CD4-positive, alpha-beta T cell (primary cell): Measurements from ENCODE around the gene MRM3. TPM values are rescaled to one million over a fixed set of nuclear protein-coding genes. Genes with fewer than 3 reads are reported as not detected.

Experiments
- ATAC-seq: fragments of 200-7000 bp; cut with Tn5 transposase; one replicate; pipeline ENCODE4 v1.10.0; 2022; ENCODE audit warnings: mild to moderate bottlenecking; ENCODE audit not compliant: poor library complexity
- CTCF ChIA-PET: fragments of 350-600 bp; sonication (Branson Sonifier 250); formaldehyde crosslinking; loops from one replicate; lab custom pipeline; 2021; ENCODE audit warnings: antibody characterized with exemption, inconsistent platforms; lab: Charles Lee
- POLR2A ChIA-PET: fragments of 350-600 bp; sonication (Branson Sonifier 250); formaldehyde crosslinking; loops from one replicate; lab custom pipeline; 2021; ENCODE audit warnings: antibody characterized with exemption, inconsistent platforms; lab: Charles Lee
- DNase-seq, 14 experiments: peaks; one replicate each; pipeline ENCODE4 v3.0.0-alpha.2; 2013 to 2020; ENCODE audit warnings: mixed read lengths in 2 of 14
- H3K27ac ChIP-seq, 2 donors: one replicate each; pipeline versions ENCODE4 v1.5.1 to v1.7.0; 2013; ENCODE audit warnings: low read length in 2 of 2, low read depth in 1 of 2, mild to moderate bottlenecking in 1 of 2
- H3K27me3 ChIP-seq, 2 experiments: 1 replicate in 1 of 2; 2 replicates in 1 of 2; pipeline versions ENCODE4 v1.6.1 to v1.7.0; 2013; ENCODE audit warnings: low read length in 2 of 2, control low read depth in 1 of 2, mild to moderate bottlenecking in 1 of 2, moderate library complexity in 1 of 2; ENCODE audit not compliant: insufficient read depth in 2 of 2, control insufficient read depth in 1 of 2
- H3K36me3 ChIP-seq: one replicate; pipeline ENCODE4 v1.6.1; 2013; ENCODE audit warnings: low read length, control low read depth; ENCODE audit not compliant: insufficient read depth
- H3K4me1 ChIP-seq: one replicate; pipeline ENCODE4 v1.6.1; 2013; ENCODE audit warnings: low read length, control low read depth; ENCODE audit not compliant: insufficient read depth
- H3K4me3 ChIP-seq: one replicate; pipeline ENCODE4 v1.5.1; 2013; ENCODE audit warnings: mild to moderate bottlenecking, low read length, moderate library complexity
- H3K9me3 ChIP-seq, 2 experiments: 1 replicate in 1 of 2; 2 replicates in 1 of 2; pipeline versions ENCODE4 v1.6.1 to v1.7.0; 2013; ENCODE audit warnings: low read length in 2 of 2, mild to moderate bottlenecking in 2 of 2, control low read depth in 1 of 2, moderate library complexity in 1 of 2; ENCODE audit not compliant: control insufficient read depth in 1 of 2, insufficient read depth in 1 of 2
- H3K27ac Mint-ChIP-seq: one replicate; pipeline ENCODE4 v1.8.0; 2020; ENCODE audit warnings: mixed read lengths
- H3K27me3 Mint-ChIP-seq: one replicate; pipeline ENCODE4 v1.8.0; 2021; ENCODE audit warnings: mixed read lengths
- H3K36me3 Mint-ChIP-seq: one replicate; pipeline ENCODE4 v1.8.0; 2021; ENCODE audit warnings: low read depth, mixed read lengths
- H3K4me1 Mint-ChIP-seq: one replicate; pipeline ENCODE4 v1.8.0; 2021; ENCODE audit warnings: low read depth, mixed read lengths
- H3K4me3 Mint-ChIP-seq: one replicate; pipeline ENCODE4 v1.8.0; 2020; ENCODE audit warnings: mild to moderate bottlenecking, mixed read lengths
- H3K9me3 Mint-ChIP-seq: one replicate; pipeline ENCODE4 v1.8.0; 2020; ENCODE audit warnings: mixed read lengths
- intact Hi-C, 2 experiments: fragments of 100-400 bp; cut with DNase I in 1 of 2; cut with micrococcal nuclease in 1 of 2; formaldehyde crosslinking; loops; one replicate each; pipeline versions ENCODE4 v1.15.1 to v1.9.0; 2023 to 2025; cut with DNase I, micrococcal nuclease
- total RNA-seq, 174 experiments: library from RNA in 2 of 174; stranded (reverse) in 2 of 174; gene quantifications; one replicate each; pipeline ENCODE4 v1.2.3 and lab custom pipeline; 2021 to 2026
- TF ChIP-seq, protein P1 (sequence below): fragments of 200-600 bp; IDR thresholded peaks from one replicate; pipeline ENCODE4 v1.8.0; 2022; ENCODE audit warnings: antibody characterized with exemption, mild to moderate bottlenecking

MRM3 gene
- total RNA-seq, 2 experiments from 2014 or later, result 40.8 to 44.1 TPM

DNA sequence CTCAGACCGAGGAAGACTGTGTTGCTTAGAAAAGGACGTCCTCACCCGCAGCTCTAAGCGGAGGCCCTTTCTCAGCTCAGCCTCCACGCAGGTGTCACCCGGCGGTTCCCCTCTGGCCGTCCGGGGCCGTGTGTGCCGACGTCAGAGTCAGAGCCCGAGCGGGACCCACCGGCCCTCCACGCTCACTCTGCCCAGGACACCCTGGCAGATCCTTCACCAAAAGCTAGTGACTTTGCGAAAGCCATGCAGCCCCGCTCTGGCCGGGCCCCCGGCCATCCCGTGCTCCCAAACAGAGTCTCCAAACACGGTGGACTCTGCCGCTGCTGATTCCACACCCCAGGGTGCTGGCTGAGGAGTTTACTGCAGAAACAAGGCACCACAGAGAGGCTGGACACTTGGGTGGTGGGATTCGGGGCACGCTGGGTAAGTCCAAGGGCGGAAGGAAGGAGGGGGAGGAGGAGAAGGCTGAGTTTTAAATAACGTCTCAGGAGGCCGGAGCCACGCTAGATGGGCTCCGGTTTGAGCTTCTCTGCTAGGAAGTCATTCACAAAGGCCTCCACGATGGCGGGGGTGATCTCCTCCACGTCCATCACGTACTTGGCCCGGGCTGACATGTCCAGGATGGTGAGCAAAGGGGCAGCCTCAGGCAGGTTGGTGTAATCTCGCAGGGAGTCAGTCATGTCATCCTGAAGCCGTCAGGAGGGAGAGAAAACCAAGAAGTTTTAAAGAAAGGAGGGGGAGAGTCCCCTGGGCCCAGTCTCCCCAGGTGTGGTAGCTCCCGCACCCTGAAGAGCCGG, 18.5 kb downstream of the MRM3 start:
- Histone ChIP-seq H3K36me3 (no peaks in the 10 kb centered on the region), H3K27ac (no peak overlapping the region), H3K4me1 (no peaks in the 10 kb centered on the region), H3K27me3 (no peaks in the 10 kb centered on the region), H3K9me3 (no peaks in the 10 kb centered on the region), H3K4me3 (no peak overlapping the region)
- CTCF ChIA-PET, result no interaction called here
- POLR2A ChIA-PET, result no interaction called here
- Mint-ChIP-seq H3K4me3 (no peak overlapping the region), H3K9me3 (no peaks in the 10 kb centered on the region), H3K36me3 (no peaks in the 10 kb centered on the region), H3K4me1 (no peaks in the 10 kb centered on the region), H3K27me3 (no peaks in the 10 kb centered on the region), H3K27ac (no peak overlapping the region)
- DNase-seq (no peak), ATAC-seq (no peak)
- intact Hi-C loops, result no loop called here
- TF ChIP-seq, protein P1, sequence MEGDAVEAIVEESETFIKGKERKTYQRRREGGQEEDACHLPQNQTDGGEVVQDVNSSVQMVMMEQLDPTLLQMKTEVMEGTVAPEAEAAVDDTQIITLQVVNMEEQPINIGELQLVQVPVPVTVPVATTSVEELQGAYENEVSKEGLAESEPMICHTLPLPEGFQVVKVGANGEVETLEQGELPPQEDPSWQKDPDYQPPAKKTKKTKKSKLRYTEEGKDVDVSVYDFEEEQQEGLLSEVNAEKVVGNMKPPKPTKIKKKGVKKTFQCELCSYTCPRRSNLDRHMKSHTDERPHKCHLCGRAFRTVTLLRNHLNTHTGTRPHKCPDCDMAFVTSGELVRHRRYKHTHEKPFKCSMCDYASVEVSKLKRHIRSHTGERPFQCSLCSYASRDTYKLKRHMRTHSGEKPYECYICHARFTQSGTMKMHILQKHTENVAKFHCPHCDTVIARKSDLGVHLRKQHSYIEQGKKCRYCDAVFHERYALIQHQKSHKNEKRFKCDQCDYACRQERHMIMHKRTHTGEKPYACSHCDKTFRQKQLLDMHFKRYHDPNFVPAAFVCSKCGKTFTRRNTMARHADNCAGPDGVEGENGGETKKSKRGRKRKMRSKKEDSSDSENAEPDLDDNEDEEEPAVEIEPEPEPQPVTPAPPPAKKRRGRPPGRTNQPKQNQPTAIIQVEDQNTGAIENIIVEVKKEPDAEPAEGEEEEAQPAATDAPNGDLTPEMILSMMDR, result no peak

DNA sequence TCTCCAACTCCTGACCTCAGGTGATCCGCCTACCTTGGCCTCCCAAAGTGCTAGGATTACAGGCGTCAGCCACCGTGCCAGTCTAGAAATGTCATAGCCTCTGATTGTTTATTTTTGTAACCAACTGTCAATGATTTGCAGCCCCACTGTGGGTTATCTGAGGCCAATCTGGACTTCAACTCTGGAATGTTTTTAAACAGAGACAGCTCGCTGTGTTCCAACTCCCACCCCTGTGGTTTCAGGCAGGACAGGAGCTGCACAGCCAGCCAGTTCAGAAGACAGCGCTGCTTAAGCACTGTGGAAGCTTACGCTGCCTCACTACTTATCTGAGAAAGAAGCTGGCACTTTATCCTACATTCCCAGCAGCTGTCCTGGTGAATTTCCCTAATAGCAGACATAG, 19.5 kb downstream of the MRM3 start:
- H3K36me3 ChIP-seq, result no peaks in the 10 kb centered on the region
- no peaks in the 10 kb centered on the region for H3K27me3 ChIP-seq
- no peaks in the 10 kb centered on the region for H3K9me3 ChIP-seq
- CTCF ChIA-PET, result no interaction called here
- no peak overlapping the region for H3K27ac Mint-ChIP-seq
- DNase-seq, result no peak
- H3K36me3 Mint-ChIP-seq, result no peaks in the 10 kb centered on the region
- H3K4me3 ChIP-seq, result no peak overlapping the region
- no peaks in the 10 kb centered on the region for H3K4me1 ChIP-seq
- H3K27ac ChIP-seq, result no peak overlapping the region
- intact Hi-C loops, result no loop called here
- H3K9me3 Mint-ChIP-seq, result no peaks in the 10 kb centered on the region
- POLR2A ChIA-PET, result no interaction called here
- TF ChIP-seq, protein P1, result no peak
- H3K4me1 Mint-ChIP-seq, result no peaks in the 10 kb centered on the region
- H3K4me3 Mint-ChIP-seq, result no peak overlapping the region
- ATAC-seq, result no peak
- H3K27me3 Mint-ChIP-seq, result peaks cover 3% of the 10 kb centered on the region

DNA sequence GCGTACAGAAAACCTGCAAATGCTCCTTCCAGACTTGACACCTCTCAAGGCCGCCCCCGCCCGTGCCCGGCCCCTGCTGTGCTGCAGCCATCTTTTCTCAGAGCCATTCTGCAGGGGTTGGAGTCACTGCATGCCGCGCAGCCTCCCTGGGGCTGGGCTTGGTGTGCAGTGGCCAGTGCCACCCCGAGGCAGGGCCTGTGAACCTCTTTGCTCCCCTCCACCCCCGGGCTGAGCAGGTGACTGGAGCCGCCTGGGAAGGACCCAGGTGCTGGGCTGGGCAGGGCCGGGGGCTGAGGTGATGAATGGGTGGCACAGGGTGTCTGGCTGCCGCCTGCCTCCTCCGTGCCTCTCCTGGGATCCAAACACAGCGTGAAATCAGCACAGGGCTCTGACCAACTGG, 20.3 kb downstream of the MRM3 start:
- POLR2A ChIA-PET, result no interaction called here
- Histone ChIP-seq H3K9me3 (no peaks in the 10 kb centered on the region), H3K4me1 (no peaks in the 10 kb centered on the region), H3K4me3 (no peak overlapping the region), H3K27ac (no peak overlapping the region), H3K27me3 (no peaks in the 10 kb centered on the region), H3K36me3 (no peaks in the 10 kb centered on the region)
- Mint-ChIP-seq H3K27me3 (peaks cover 7% of the 10 kb centered on the region), H3K4me3 (no peak overlapping the region), H3K4me1 (no peaks in the 10 kb centered on the region), H3K27ac (no peak overlapping the region), H3K36me3 (no peaks in the 10 kb centered on the region), H3K9me3 (no peaks in the 10 kb centered on the region)
- intact Hi-C loops, result no loop called here
- CTCF ChIA-PET, result no interaction called here
- DNase-seq (no peak), ATAC-seq (no peak)
- TF ChIP-seq, protein P1, result no peak
